HG02759 (cell line): ENCODE measurements around the gene PRKCB.
A peak's percentile ranks its signal among the peaks of the same experiment; 100 is the strongest.
"Not testable (repeated sequence)": the region's sequence is repeated elsewhere in the genome, so short reads cannot be mapped to it uniquely, and the experiment has no call there.

Experiments used
- ATAC-seq: cut with Tn5 transposase; IDR thresholded peaks from one replicate; pipeline ENCODE4 v1.9.1; 2021; ENCODE audit warnings: mild to moderate bottlenecking, moderate library complexity; ENCODE audit not compliant: unreplicated experiment

PRKCB gene

DNA sequence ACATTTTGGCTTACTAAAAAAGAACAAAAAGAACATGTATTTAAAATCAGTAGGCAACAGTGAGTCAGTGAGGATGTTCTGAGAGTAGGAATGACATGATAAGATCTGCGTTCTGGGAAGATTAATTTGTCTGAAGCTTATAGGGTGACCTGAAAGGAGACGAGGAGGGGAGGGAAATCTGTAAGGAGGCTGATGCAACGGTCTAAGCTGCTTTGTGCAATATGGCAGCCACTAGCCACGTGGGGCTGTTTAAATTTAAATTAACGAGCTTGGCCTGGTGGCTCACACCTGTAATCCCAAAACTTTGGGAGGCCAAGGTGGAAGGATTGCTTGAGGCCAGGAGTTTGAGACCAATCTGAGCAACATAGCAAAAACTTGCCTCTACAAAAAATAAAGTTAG, 238.8 kb downstream of the PRKCB start:
- no peak for ATAC-seq

DNA sequence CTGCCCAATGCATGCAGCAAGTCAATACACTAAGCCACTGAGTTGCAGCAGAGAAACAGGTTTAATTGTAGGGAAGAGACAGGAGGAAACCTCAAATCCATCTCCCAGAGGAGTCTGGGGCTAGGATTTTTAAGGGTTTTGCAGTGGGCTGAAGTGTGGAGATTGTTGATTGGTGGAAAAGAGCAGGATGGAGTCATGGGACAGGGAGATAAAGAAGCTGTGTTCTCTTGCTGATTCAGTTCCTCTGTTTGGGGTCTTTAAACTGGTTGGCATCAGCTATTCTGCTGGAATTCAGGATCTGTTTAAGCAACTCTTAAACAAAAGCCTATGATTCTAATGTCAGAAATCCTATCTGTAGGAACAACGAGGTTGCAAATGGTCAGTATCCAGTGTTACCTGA, 239.5 kb downstream of the PRKCB start:
- ATAC-seq, result no peak

DNA sequence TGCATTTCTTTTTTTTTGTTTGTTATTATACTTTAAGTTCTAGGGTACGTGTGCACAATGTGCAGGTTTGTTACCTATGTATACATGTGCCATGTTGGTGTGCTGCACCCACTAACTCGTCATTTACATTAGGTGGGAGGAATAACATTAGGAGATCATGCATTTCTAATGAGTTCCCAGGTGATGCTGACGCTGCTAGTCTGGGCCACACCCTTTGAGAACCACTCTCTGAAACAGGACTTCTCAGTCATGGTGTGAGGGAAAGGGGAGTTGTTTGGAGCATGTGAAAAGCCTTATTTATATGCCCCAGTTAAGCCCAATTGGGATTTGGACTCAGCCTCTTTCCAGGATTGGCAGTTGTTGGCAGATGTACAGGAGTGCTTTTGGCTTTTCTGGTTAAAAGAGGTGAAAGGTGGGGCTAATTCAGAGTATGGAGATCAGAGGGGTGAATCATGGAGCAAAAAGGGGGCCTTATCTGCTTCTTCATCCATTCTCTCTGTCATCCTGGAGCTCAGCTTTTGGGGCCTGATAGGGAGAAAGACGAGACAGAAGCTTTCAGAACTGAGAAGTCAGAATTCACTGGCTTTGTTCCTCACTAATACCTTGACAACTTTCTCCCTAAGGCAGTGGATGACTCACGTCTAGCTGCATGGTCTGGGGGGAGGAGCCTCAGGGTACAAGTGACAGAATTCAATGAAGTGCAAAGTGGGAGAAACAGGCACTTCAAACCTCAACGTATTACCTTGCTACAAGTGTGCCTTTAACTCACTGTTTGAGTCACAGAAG, 240.3 kb downstream of the PRKCB start:
- ATAC-seq, result peak; percentile 59

DNA sequence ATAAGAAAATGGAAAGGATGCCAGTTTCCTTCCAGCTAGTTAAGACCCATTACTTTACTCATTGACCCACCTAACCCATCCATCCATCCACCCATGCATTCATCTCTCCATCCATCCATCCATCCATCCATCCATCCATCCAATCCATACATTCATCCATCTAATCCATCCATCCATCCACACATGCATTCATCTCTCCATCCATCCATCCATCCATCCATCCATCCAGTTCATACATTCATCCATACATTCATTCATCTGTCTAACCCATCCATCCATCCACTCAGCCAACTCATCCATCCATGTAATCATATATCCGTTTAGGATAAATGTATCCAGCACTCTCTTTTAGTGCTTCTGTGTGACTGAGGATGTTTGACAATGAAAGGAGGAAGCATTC, 241.5 kb downstream of the PRKCB start:
- no peak for ATAC-seq

DNA sequence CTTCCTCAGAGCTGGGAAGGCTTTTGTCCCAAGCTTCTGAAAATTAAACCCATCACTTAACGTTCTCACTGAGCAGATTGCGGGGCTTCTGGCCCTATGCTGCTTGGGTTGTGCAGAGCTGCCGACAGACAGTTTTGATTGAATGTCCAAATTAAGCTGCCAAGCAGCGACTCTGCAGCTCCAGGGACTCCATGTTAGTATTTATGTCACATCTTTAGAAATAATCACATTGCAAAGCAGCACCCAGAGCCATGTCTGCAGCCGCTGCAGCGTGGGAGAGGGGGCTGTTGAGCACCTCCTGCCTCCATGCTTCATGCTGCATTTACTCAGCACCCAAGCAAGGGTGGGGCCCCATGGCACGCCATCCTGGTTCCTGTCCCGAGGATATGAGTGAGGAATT, 242.2 kb downstream of the PRKCB start:
- ATAC-seq, result no peak

DNA sequence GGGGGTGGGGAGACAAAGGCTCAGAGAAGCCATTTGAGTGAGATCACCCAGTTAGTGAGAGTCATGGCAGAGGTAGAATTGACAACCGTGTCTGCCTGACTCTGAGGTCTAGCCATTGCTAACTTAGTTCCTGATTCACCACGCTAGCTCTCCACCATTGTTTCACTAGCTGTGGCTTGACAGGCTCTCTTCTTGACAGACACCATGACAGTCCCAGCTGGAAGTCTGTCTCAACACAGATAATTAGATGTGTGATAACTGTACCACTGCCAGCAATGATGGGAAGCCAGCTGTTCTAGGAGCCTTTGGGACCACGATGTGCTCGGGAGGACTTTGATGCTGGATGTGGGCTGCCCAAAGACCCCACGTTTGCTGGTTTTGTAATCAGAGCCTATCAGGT, 249.9 kb downstream of the PRKCB start:
- ATAC-seq, result no peak

DNA sequence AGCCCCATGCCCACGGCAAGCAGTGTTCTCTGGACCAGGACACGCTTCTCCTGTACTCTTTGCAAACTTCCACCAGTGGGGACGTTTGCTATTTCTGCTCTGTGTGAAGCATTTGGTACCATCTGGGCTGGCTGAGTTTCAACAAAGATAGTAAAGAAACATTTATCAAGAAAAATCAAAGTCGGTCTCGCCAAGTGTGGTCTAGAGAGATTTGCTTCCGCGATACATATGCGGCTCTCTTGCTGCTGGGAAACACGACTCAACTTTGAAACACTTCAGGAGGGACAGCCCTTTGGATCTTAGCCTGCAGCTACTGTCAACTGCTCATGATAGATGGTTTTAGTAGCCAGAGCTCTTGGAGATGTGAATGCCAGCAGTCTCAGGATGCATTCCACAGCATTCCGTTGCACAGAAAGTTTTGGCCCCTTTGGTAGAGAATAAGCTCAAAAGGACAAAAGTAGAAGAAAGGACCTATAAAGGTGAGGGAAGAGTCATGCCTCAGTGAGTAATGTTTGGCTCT, 252.2 kb downstream of the PRKCB start:
- no peak for ATAC-seq

DNA sequence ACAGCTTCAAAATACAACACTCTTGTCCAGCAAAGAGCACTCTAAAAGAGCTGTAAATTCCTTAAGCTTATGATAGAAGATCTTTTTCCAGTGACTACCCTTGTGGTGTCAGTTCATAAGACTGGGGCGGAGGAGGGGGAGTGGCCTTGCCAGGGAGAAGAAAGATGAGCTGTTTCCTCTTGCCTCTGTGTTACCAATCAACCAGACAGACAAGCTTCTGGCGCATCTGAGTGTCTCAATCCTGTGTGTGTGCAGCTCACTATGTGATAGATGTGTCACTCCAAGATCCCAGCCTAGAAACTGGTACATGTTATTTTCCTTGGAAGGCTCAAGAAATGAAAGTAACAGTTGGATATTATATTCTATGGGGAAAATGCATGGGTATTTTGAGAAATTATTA, 253.0 kb downstream of the PRKCB start:
- ATAC-seq, result no peak

DNA sequence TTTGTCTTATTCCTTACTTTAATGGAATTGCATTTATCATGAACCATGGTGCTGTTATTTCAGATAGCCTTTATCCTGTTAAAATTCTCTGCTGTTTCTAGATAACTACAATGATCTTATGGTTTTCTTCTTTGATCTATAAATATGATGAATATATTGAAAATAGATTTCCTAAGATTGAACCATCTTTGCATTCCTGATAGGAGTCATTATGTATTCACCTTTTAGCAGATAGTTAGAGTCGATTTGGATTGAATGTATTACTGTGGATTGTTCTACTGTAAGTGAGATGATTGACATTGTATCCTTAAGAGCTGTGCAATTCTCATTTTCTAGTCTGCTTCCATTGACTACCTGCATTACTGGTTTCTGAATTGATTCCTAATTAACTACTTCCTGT, 255.3 kb downstream of the PRKCB start:
- no peak for ATAC-seq

DNA sequence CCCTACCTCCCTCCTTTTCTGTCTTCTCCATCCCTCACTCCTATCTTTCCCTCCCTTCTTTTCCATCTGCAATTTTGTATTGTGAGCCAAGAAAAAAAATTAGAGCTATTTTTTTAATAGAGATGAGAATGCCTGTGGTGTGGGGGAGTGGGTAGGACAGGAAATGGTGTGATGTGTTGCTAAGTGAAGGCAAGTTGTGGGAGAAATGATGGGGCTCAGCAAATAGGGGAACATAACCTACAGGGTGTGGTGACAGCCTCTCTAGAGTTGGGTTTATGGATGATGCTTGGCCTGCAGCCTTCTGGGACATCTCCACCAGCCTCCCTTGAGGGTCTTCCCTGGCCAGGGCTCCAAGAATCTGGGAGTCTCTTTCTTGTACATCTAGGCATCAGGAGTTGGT, 257.3 kb downstream of the PRKCB start:
- no peak for ATAC-seq

DNA sequence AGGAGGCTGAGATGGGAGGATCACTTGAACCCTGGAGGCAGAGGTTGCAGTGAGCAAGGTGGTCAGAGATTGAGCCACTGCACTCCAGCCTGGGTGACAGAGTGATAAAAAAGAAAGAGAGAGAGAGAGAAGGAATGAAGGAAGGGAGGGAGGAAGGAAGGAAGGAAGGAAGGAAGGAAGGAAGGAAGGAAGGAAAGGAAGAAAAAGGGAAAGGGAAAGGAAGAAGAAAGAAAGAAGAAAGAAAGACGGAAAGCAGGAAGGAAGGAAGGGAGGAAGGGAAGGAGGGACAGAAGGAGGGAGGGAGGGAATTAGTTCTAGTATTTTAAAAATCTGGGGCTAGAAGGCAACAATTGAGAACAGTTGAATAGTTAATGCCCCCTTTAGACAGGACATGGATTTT, 258.9 kb downstream of the PRKCB start:
- ATAC-seq, result no peak

DNA sequence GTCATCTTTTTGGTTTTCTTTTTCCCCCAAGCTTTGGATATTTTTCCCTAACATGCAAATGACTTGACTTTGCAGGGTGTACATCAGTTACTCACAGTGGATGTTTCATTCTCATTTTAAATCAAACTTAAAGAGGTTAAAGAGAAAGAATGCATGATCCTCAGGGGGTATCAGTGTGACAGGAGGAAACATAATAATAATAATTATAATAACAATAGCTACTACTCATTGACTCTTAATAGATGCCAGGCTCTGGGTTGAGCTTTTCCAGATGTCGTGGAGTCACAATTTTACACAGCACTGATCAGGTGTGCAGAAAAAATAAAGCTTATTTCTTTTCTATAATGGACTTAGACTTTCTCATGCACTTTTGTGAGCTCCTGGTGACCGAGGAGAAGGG, 263.1 kb downstream of the PRKCB start:
- no peak for ATAC-seq

DNA sequence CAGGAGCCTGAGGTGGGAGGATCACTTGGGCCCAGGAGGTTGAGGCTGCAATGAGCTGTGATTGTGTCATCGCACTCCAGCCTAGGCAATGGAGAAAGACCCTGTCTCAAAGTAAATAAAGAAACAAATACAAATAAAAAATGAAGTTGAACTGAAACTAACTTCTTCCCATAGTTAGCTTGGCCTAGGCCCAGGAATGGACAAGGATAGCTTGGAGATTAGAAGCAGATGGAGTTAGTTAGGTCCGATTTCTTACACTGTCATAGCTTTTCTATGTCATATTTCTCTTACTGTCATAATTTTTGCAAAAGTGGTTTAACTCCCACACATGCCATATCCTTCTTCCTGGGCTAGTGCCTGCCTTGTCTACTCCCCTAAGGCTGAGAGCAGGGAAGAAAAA, 265.6 kb downstream of the PRKCB start:
- ATAC-seq, result no peak

DNA sequence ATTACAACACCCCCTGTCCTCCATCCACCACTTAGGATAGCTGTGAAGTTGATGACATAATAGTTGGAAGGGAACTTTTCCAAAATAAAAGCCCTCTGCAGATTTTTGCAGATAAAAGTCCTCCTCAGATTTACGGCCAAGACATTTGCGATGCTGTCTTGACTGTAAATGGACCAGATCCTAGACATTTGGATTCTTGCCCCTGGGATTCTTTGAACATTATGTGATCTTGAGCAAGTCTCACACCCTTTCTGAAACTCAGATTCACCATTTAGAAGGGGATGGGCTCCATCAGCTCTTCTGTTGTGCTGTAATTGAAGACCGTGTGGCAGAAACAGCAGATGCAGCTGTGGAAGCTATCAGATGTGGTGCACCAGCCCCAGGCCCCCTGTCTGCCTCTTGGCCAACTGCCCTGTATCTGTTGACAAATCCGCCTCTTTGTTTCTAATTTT, 266.5 kb downstream of the PRKCB start:
- no peak for ATAC-seq

DNA sequence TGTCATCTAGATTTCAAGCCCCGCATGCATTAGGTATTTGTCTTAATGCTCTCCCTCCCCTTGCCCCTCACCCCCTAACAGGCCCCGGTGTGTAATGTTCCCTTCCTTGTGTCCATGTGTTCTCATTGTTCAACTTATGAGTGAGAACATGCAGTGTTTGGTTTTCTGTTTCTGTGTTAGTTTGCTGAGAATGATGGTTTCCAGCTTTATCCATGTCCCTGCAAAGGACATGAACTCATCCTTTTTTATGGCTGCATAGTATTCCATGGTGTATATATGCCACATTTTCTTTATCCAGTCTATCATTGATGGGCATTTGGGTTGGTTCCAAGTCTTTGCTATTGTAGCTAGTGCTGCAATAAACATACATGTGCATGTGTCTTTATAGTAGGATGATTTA, 269.7 kb downstream of the PRKCB start:
- ATAC-seq, result not testable (repeated sequence)

DNA sequence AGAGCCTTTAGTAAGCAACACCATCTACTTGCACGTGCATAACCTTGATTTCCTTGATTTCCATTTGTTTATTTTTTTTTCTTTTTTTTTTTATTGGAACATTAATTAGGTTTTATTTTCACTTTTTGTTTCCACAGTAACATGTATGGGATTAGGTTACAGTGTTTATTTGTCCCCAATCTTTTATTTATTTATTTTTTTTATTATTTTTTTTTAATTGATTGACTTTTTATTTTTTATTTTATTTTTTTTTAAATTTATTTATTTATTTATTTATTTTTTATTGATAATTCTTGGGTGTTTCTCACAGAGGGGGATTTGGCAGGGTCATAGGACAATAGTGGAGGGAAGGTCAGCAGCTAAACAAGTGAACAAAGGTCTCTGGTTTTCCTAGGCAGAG, 272.3 kb downstream of the PRKCB start:
- ATAC-seq, result not testable (repeated sequence)

DNA sequence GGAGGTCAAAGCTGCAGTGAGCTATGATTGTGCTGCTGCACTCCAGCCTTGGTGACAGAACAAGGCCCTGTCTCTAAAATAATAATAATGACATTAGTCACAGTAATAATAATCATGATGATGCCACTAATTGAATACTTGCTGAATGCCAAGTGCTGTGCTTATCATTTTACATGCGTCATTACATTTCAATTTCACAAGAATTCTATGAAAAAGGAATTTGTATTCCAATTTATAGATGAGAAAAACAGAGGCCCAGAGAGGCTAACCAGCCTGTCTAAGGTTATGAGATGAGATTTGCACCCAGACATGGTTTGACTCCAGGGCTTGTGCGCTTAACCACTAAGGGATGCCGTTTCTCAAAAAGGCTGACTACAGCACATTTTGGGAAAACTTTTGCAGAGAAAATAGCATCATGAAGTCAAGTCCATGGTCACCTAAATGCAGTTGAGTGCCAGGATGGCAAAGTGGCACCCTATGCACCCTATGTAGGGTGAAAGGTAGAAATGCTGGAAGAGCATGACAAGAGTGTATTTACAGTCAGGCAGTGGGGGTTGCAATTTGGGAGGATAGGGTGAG, 276.0 kb downstream of the PRKCB start:
- ATAC-seq, result no peak

DNA sequence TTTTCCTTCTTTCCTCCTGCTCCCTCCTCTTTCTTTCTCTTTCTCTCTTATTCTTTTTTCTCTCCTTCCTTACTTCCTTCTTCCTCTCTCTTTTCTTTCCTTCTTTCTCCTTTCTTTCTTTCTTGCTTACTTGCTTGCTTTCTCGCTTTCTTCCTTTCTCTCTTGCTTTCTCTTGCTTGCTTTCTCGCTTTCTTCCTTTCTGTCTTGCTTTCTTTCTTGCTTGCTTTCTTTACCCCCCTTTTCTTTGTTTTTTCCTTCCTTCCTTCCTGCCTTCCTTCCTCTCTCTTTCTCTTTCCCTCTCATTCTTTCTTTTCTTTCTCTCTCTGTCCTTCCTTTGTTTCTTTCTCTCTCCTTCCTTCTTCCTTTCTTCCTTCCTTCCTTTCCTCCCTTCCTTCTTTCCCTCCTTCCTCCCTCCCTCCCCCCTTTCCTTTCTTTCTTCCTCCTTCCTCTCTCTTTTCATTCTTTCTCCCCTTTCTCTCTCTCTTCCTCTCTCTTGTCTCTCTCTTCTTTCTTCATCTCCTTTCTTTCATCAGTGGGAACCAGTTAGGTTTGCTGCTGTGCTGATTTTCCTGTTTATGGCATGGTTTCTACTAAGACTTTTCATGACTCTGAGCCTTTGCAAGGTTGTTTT, 277.4 kb downstream of the PRKCB start:
- no peak for ATAC-seq

DNA sequence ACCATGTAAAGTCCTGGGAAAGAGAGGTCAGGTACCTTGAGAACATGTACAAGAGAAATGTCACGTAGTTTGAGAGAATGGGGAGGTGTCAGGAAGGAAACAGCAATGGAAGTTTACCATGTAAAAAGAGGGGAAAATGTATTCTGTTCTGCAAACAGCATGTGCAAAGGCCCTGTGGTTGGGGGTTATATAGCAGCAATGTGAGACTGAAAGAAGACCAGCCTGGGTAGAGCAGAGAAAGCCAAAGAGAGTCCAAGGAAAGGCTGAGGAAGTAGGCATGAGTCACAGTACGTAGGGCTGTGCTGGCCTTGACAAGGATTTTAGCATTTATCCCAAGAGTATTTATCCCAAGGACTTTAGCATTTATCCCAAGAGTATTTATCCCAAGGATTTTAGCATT, 279.1 kb downstream of the PRKCB start:
- no peak for ATAC-seq

DNA sequence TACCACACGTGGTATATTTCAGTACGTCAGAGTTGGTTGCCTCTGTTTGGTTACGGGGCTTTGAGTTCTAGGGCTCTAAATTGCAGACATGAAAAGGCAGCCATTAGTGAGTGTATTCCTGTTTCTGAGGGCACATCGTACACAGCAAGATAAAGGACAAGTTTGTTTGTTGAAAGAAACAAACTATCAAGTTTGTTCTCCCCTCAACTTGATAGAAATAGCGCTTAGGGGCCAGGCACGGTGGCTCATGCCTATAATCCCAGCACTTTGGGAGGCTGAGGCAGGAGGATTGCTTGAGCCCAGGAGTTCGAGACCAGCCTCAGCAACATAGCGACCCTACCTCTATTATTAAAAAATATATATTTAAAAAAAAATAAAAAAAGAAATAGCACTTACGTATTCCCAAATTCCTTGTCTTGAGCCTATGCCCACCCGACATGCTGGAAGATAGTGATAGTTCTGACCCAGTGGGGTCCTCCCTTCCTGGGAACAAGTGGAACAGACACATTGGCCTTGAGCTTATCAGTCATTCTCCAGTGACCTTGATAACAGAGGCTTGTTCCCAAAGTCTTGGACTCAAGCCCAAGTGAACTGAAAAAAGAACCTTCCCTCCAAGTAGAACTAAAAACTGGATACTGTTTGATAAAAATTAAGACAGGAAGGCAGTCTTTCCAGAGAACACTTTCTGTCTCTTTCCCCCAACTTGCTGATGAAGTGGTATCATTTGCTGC, 280.4 kb downstream of the PRKCB start:
- no peak for ATAC-seq

DNA sequence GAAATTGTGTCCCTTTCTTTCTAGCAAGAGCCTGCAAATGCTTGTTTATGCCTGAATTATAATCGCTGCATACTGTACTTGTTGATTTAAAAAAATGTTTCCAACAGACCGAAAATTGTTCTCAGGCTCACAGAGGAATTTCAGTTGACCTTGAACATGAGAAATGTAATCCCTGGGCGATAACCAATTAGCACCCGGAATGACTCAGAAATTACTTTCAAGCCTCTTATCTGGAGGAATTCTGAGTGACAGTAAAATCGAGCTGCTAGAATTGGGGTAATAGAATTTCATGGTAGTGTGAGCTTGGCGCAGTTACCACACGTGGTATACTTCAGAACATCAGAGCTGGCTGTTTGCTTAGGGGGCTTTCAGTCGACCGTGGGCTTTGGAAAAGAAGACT, 281.2 kb downstream of the PRKCB start:
- ATAC-seq, result no peak
